SU-DHL-6 (cell line): ENCODE measurements around the gene GART.

Experiments
- H2AFZ ChIP-seq: fragments of 200-600 bp; sonication (generic); 2 replicates; pipeline ENCODE4 v1.6.1; 2014; ENCODE audit warnings: low read depth, mild to moderate bottlenecking, moderate library complexity, mixed read lengths, antibody characterized with exemption, low read length; ENCODE audit not compliant: severe bottlenecking
- H3F3A ChIP-seq: fragments of 200-600 bp; shearing (Covaris generic); 2 replicates; pipeline ENCODE4 v1.6.0; 2016; ENCODE audit warnings: antibody characterized with exemption, mild to moderate bottlenecking; ENCODE audit not compliant: insufficient read depth
- H3K27ac ChIP-seq: fragments of 200-600 bp; sonication (generic); 2 replicates; pipeline ENCODE4 v1.5.1; 2016; ENCODE audit warnings: low read depth, mild to moderate bottlenecking, low read length, moderate library complexity, mixed read lengths
- H3K27me3 ChIP-seq: fragments of 200-600 bp; sonication (generic), shearing (Covaris generic); 2 replicates; pipeline ENCODE4 v1.6.0; 2014; ENCODE audit warnings: mild to moderate bottlenecking, low read length
- H3K36me3 ChIP-seq: fragments of 200-600 bp; sonication (generic); 2 replicates; pipeline ENCODE4 v1.6.1; 2014; ENCODE audit warnings: mild to moderate bottlenecking, low read length, mixed read lengths
- H3K4me2 ChIP-seq: fragments of 300-600, 200-600 bp; shearing (Covaris generic), sonication (generic); 2 replicates; pipeline ENCODE4 v1.6.0; 2014; ENCODE audit warnings: low read length, low read depth, mild to moderate bottlenecking; ENCODE audit not compliant: poor library complexity, severe bottlenecking
- H3K4me3 ChIP-seq: fragments of 200-600 bp; sonication (generic); 2 replicates; pipeline ENCODE4 v1.5.1; 2014; ENCODE audit warnings: antibody characterized with exemption, low read length, mild to moderate bottlenecking, mixed read lengths; ENCODE audit not compliant: insufficient read depth, poor library complexity, severe bottlenecking
- H3K79me2 ChIP-seq: fragments of 200-600 bp; sonication (generic); 2 replicates; pipeline ENCODE4 v1.6.1; 2014; ENCODE audit warnings: mild to moderate bottlenecking, low read length, moderate library complexity; ENCODE audit not compliant: insufficient read depth
- H3K9ac ChIP-seq: fragments of 200-600 bp; sonication (generic); 2 replicates; pipeline ENCODE4 v1.7.0; 2014; ENCODE audit warnings: mild to moderate bottlenecking, low read length
- H3K9me2 ChIP-seq: fragments of 200-600 bp; sonication (generic); replicated peaks from 2 replicates; pipeline ENCODE4 v1.6.1; 2014; ENCODE audit warnings: low read length; ENCODE audit not compliant: insufficient read depth
- H3K9me3 ChIP-seq: fragments of 200-600 bp; sonication (generic); 2 replicates; pipeline ENCODE4 v1.6.1; 2014; ENCODE audit warnings: low read length, mixed read lengths; ENCODE audit not compliant: insufficient read depth
- H4K20me1 ChIP-seq: fragments of 200-600 bp; sonication (generic); 2 replicates; pipeline ENCODE4 v1.6.1; 2014; ENCODE audit warnings: low read depth, mild to moderate bottlenecking, antibody characterized with exemption, low read length, moderate library complexity, mixed read lengths
- CTCF ChIP-seq: fragments of 200-600 bp; sonication (generic); IDR thresholded peaks from one replicate; pipeline ENCODE4 v1.5.1; 2017; ENCODE audit warnings: antibody characterized with exemption, mild to moderate bottlenecking, low read length, moderate library complexity; ENCODE audit not compliant: insufficient read depth, poor library complexity, severe bottlenecking
- EZH2phosphoT487 ChIP-seq: fragments of 200-600 bp; sonication (generic), shearing (Covaris generic); conservative IDR thresholded peaks from 2 replicates; pipeline ENCODE4 v1.6.1; 2018; ENCODE audit warnings: mild to moderate bottlenecking, antibody characterized with exemption, low read length, moderate library complexity, mixed read lengths

The GART gene

GRCh38 chr21:33537212-33537611, 4.7 kb downstream of the GART start:
- no peaks in the 10 kb centered on the region for H3K9me2 ChIP-seq
- H3K27me3 ChIP-seq: no peaks in the 10 kb centered on the region
- H3K36me3 ChIP-seq: peaks cover 43% of the 10 kb centered on the region
- H3K4me2 ChIP-seq: no peak overlapping the region
- peaks cover 54% of the 10 kb centered on the region for H3K79me2 ChIP-seq
- no peaks in the 10 kb centered on the region for H4K20me1 ChIP-seq
- no peak overlapping the region for H3K27ac ChIP-seq
- no peak for TF ChIP-seq CTCF
- no peak for TF ChIP-seq EZH2phosphoT487
- H3K9me3 ChIP-seq: no peaks in the 10 kb centered on the region
- H3K4me3 ChIP-seq: no peak overlapping the region
- peaks cover 21% of the 10 kb centered on the region for H3F3A ChIP-seq
- no peak overlapping the region for H2AFZ ChIP-seq
- no peak overlapping the region for H3K9ac ChIP-seq

- TF ChIP-seq EZH2phosphoT487: no peak
- TF ChIP-seq CTCF: no peak
- Histone ChIP-seq H2AFZ (no peak overlapping the region), H4K20me1 (no peaks in the 10 kb centered on the region), H3K9me3 (no peaks in the 10 kb centered on the region), H3K4me2 (no peak overlapping the region), H3K27ac (no peak overlapping the region), H3K36me3 (peaks cover 68% of the 10 kb centered on the region), H3K79me2 (0 out of 2 replicates have a peak, but pooled peaks cover under 1% of the 10 kb centered on the region), H3K9ac (no peak overlapping the region), H3K9me2 (no peaks in the 10 kb centered on the region), H3K27me3 (no peaks in the 10 kb centered on the region), H3F3A (no peaks in the 10 kb centered on the region), H3K4me3 (no peak overlapping the region)
These were observed 10.9 kb downstream of the GART start for GRCh38 chr21:33531007-33531406.

- TF ChIP-seq EZH2phosphoT487: no peak
- TF ChIP-seq CTCF: no peak
- Histone ChIP-seq H3K79me2 (no peaks in the 10 kb centered on the region), H3K9ac (no peak overlapping the region), H3K27ac (no peak overlapping the region; the same call in 1 of the 2 replicates), H3K4me2 (no peak overlapping the region), H3K36me3 (peaks cover 44% of the 10 kb centered on the region), H3F3A (peaks cover 3% of the 10 kb centered on the region; the same call in 1 of the 2 replicates), H3K9me2 (no peaks in the 10 kb centered on the region), H2AFZ (no peak overlapping the region), H4K20me1 (no peaks in the 10 kb centered on the region), H3K4me3 (no peak overlapping the region), H3K9me3 (no peaks in the 10 kb centered on the region), H3K27me3 (no peaks in the 10 kb centered on the region)
These were observed 19.0 kb downstream of the GART start for GRCh38 chr21:33522953-33523349.
